DND-41 (cell line): ENCODE data around the gene LETM1.

ENCODE experiments used
- ATAC-seq: fragments of 200-7000 bp; cut with Tn5 transposase; 3 replicates; pipeline ENCODE4 v1.9.1; 2021; ENCODE audit warnings: low read depth; ENCODE audit not compliant: insufficient read depth
- DNase-seq: peaks from one replicate; pipeline ENCODE4 v3.0.0-alpha.2; 2020
- H2AFZ ChIP-seq: 2 replicates; pipeline ENCODE4 v1.6.0; 2012; ENCODE audit warnings: low read depth, low read length
- H3K27ac ChIP-seq: 2 replicates; pipeline ENCODE4 v1.5.1; 2012; ENCODE audit warnings: low read length, inconsistent platforms
- H3K27me3 ChIP-seq: fragments of 200-600 bp; sonication (generic); 2 replicates; pipeline ENCODE4 v1.6.0; 2012; ENCODE audit warnings: low read length, mild to moderate bottlenecking, inconsistent platforms; ENCODE audit not compliant: insufficient read depth, poor library complexity
- H3K36me3 ChIP-seq: 2 replicates; pipeline ENCODE4 v1.5.1; 2012; ENCODE audit warnings: low read length, inconsistent platforms; ENCODE audit not compliant: insufficient read depth
- H3K4me1 ChIP-seq: 2 replicates; pipeline ENCODE4 v1.5.1; 2012; ENCODE audit warnings: mild to moderate bottlenecking, low read length; ENCODE audit not compliant: insufficient read depth
- H3K4me2 ChIP-seq: 2 replicates; pipeline ENCODE4 v1.6.0; 2012; ENCODE audit warnings: mild to moderate bottlenecking, moderate library complexity, low read length, inconsistent platforms; ENCODE audit not compliant: insufficient read depth
- H3K4me3 ChIP-seq, 2 experiments: fragments of 200-600 bp in 1 of 2; shearing (Covaris generic) in 1 of 2; 2 replicates each; pipeline ENCODE4 v1.5.1; 2012 to 2016; ENCODE audit warnings: inconsistent platforms in 2 of 2, low read length in 2 of 2, mild to moderate bottlenecking in 2 of 2, low read depth in 1 of 2, moderate library complexity in 1 of 2
- H3K79me2 ChIP-seq: 2 replicates; pipeline ENCODE4 v1.6.0; 2012; ENCODE audit warnings: low read length, inconsistent platforms; ENCODE audit not compliant: insufficient read depth
- H3K9ac ChIP-seq: 2 replicates; pipeline ENCODE4 v1.6.0; 2012; ENCODE audit warnings: low read depth, mild to moderate bottlenecking, inconsistent platforms, low read length, moderate library complexity
- H3K9me3 ChIP-seq: 2 replicates; pipeline ENCODE4 v1.5.1; 2012; ENCODE audit warnings: low read length, moderate library complexity, mild to moderate bottlenecking, inconsistent platforms; ENCODE audit not compliant: insufficient read depth, severe bottlenecking
- H4K20me1 ChIP-seq: 2 replicates; pipeline ENCODE4 v1.6.0; 2012; ENCODE audit warnings: low read length; ENCODE audit not compliant: insufficient read depth
- EZH2 ChIP-seq: IDR thresholded peaks from 3 replicates; pipeline ENCODE4 v1.6.1; 2012; ENCODE audit warnings: borderline replicate concordance, low read depth, mild to moderate bottlenecking, moderate library complexity, low read length, inconsistent platforms; ENCODE audit not compliant: severe bottlenecking
- TF ChIP-seq, protein P1 (sequence below): IDR thresholded peaks from 2 replicates; pipeline ENCODE4 v1.5.1; 2012; ENCODE audit warnings: borderline replicate concordance, low read length, moderate library complexity, mild to moderate bottlenecking; ENCODE audit not compliant: poor library complexity, severe bottlenecking; ENCODE audit errors: extremely low read depth

Gene LETM1

GRCh38 chr4:1870578-1871443 is 14.9 kb upstream of the LETM1 start, which contains the start of gene NSD2:
NSD2 (plus strand) TSS chr4:1871393; CDS start chr4:1900655, 29,262 bp downstream.
- ATAC-seq, result peak; percentile 64
- H3K9me3 ChIP-seq, result no peaks in the 10 kb centered on the region
- H3K9ac ChIP-seq, result peak within 1 kb of the TSS; percentile 100
- H3K79me2 ChIP-seq, result peaks cover 55% of the 10 kb centered on the region
- H3K4me3 ChIP-seq, result peak within 1 kb of the TSS; percentile 87 to 90
- peak; percentile 90 for DNase-seq
- TF ChIP-seq EZH2, result no peak
- TF ChIP-seq, protein P1, sequence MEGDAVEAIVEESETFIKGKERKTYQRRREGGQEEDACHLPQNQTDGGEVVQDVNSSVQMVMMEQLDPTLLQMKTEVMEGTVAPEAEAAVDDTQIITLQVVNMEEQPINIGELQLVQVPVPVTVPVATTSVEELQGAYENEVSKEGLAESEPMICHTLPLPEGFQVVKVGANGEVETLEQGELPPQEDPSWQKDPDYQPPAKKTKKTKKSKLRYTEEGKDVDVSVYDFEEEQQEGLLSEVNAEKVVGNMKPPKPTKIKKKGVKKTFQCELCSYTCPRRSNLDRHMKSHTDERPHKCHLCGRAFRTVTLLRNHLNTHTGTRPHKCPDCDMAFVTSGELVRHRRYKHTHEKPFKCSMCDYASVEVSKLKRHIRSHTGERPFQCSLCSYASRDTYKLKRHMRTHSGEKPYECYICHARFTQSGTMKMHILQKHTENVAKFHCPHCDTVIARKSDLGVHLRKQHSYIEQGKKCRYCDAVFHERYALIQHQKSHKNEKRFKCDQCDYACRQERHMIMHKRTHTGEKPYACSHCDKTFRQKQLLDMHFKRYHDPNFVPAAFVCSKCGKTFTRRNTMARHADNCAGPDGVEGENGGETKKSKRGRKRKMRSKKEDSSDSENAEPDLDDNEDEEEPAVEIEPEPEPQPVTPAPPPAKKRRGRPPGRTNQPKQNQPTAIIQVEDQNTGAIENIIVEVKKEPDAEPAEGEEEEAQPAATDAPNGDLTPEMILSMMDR, result no peak
- peaks cover 47% of the 10 kb centered on the region for H3K4me1 ChIP-seq
- H2AFZ ChIP-seq, result peak within 1 kb of the TSS; percentile 74
- H4K20me1 ChIP-seq, result peaks cover 35% of the 10 kb centered on the region
- peak within 1 kb of the TSS; percentile 85 for H3K4me2 ChIP-seq
- peaks cover 2% of the 10 kb centered on the region for H3K27me3 ChIP-seq
- peak within 1 kb of the TSS; percentile 100 for H3K27ac ChIP-seq
- H3K36me3 ChIP-seq, result peaks cover 25% of the 10 kb centered on the region

GRCh38 chr4:1870328-1870577 is 14.3 kb upstream of the LETM1 start:
- Histone ChIP-seq H3K79me2 (peaks cover 49% of the 10 kb centered on the region), H3K4me3 (peak overlapping the region; percentile 55 to 65), H2AFZ (peak overlapping the region; percentile 74), H4K20me1 (peaks cover 33% of the 10 kb centered on the region), H3K9ac (peak overlapping the region; percentile 100), H3K27me3 (peaks cover 2% of the 10 kb centered on the region), H3K36me3 (peaks cover 25% of the 10 kb centered on the region), H3K27ac (peak overlapping the region; percentile 100), H3K4me2 (peak overlapping the region; percentile 85), H3K9me3 (no peaks in the 10 kb centered on the region), H3K4me1 (peaks cover 45% of the 10 kb centered on the region)
- no peak for TF ChIP-seq EZH2
- TF ChIP-seq, protein P1, result no peak
- DNase-seq (peak; percentile 90), ATAC-seq (peak; percentile 80)

- peaks cover 2% of the 10 kb centered on the region for H3K27me3 ChIP-seq
- H3K9me3 ChIP-seq, result no peaks in the 10 kb centered on the region
- peak overlapping the region; percentile 100 for H3K9ac ChIP-seq
- H3K4me1 ChIP-seq, result peaks cover 39% of the 10 kb centered on the region
- peak overlapping the region; percentile 74 for H2AFZ ChIP-seq
- TF ChIP-seq, protein P1, result no peak
- TF ChIP-seq EZH2, result no peak
- H3K79me2 ChIP-seq, result peaks cover 44% of the 10 kb centered on the region
- H3K4me3 ChIP-seq, result peak overlapping the region; percentile 55 to 65; a peak in 3 of 4 replicates
- DNase-seq, result no peak
- H3K4me2 ChIP-seq, result peak overlapping the region; percentile 85
- no peak; the same call in 2 of the 3 replicates for ATAC-seq
- peaks cover 27% of the 10 kb centered on the region for H4K20me1 ChIP-seq
- H3K27ac ChIP-seq, result peak overlapping the region; percentile 100
- peaks cover 25% of the 10 kb centered on the region for H3K36me3 ChIP-seq
Measured at GRCh38 chr4:1869530-1870327, 13.8 kb upstream of the LETM1 start.
